ENCODE results near the gene ACOX3. TPM values are rescaled to one million over a fixed set of nuclear protein-coding genes. Genes with fewer than 3 reads are reported as not detected.

ACOX3 gene
- total RNA-seq, 1 donor from 2014 or later: 21.6 TPM

DNA sequence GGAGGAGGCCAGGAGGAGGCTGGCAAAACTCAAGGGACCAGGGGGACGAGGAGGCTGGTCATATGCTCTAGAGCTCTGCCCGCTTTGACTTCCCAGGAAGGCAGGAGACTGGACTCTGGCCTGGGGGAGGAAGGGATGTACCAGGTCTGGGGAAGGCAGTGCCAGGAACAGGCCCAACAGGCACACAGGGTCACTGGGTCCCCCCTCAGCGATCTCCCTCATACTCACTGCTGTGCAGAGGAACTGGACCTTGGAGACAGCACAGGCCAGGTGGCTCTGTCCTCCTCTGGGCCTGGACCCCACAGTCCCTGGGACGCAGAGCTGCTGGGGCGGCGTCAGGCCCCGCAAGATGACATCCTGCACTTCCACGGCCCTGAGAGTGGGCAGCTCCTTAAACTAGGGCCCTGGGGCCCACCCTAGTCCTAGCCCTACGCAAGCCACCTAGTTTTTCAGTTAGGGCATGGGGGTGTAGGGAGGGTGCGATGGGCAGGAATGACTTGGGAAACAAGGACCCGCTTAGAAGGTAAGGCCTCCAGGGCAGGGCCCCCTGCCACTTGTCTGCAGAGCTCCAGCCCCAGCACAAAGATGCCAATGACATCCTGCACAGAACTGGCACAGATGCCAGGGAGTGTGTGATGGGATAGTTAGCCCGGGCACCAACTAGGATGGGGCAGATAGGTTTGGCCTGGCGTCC, 111.5 kb downstream of the ACOX3 start:
- Histone ChIP-seq H3K27me3 (no peaks in the 10 kb centered on the region), H3K4me1 (peaks cover 4% of the 10 kb centered on the region), H3K9me3 (peaks cover 6% of the 10 kb centered on the region), H3K4me3 (no peak overlapping the region), H3K36me3 (no peaks in the 10 kb centered on the region), H3K27ac (no peak overlapping the region)
- peak; percentile 51 for DNase-seq
- TF ChIP-seq, protein P1, sequence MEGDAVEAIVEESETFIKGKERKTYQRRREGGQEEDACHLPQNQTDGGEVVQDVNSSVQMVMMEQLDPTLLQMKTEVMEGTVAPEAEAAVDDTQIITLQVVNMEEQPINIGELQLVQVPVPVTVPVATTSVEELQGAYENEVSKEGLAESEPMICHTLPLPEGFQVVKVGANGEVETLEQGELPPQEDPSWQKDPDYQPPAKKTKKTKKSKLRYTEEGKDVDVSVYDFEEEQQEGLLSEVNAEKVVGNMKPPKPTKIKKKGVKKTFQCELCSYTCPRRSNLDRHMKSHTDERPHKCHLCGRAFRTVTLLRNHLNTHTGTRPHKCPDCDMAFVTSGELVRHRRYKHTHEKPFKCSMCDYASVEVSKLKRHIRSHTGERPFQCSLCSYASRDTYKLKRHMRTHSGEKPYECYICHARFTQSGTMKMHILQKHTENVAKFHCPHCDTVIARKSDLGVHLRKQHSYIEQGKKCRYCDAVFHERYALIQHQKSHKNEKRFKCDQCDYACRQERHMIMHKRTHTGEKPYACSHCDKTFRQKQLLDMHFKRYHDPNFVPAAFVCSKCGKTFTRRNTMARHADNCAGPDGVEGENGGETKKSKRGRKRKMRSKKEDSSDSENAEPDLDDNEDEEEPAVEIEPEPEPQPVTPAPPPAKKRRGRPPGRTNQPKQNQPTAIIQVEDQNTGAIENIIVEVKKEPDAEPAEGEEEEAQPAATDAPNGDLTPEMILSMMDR (IDR thresholded peaks at IDR 0.05): no peak
- ATAC-seq: no peak
- intact Hi-C loops (cut with DNase I): no loop called here

DNA sequence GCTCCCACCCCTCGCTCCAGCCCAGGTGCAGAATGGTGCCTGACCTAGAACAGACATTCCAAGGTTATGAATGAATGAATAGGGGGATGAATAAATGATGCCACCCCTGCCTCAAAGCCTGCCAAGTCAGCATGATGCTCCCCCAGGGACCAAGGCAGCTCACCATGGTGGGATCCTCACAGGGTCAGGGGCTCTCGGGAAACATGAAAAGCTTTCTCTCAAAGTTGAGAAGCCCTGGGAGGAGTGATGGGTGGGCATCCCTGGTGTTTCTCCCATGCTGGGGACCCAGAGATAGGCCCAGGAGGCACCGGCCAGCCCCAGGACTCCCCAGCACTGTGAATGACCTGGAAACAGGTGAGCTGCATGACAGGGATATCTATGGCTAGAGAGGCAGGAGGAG, 112.1 kb downstream of the ACOX3 start:
- DNase-seq (peak; percentile 41), ATAC-seq (no peak)
- no peaks in the 10 kb centered on the region for H3K27me3 ChIP-seq
- intact Hi-C loops (cut with DNase I): no loop called here
- H3K4me3 ChIP-seq: no peak overlapping the region
- H3K9me3 ChIP-seq: peaks cover 6% of the 10 kb centered on the region
- no peaks in the 10 kb centered on the region for H3K36me3 ChIP-seq
- TF ChIP-seq, protein P1 (IDR thresholded peaks at IDR 0.05): no peak
- no peak overlapping the region for H3K27ac ChIP-seq
- peaks cover 4% of the 10 kb centered on the region for H3K4me1 ChIP-seq

DNA sequence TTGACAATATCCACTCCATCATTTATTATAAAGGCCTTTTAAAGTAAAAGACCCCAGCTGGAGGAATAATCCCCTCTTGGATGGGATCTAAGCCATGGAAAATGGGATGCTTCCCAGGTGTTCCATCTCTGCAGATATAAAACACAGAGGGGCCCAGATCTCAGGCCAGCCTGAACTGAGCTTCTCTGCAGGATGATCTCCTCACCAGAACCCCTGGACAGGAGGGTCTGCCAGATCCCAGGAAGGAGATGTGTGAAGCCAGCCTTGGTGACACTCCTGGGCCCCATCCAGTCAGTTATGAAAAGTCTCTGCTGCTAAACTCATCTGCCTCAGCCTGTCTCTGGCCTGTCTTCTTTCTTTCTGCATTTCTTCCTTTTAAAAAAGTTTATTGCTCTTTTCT, 114.3 kb downstream of the ACOX3 start:
- Histone ChIP-seq H3K36me3 (no peaks in the 10 kb centered on the region), H3K4me1 (peaks cover 4% of the 10 kb centered on the region), H3K4me3 (no peak overlapping the region), H3K27ac (no peak overlapping the region), H3K27me3 (no peaks in the 10 kb centered on the region), H3K9me3 (peaks cover 6% of the 10 kb centered on the region)
- intact Hi-C loops (cut with DNase I): no loop called here
- DNase-seq: no peak
- ATAC-seq: no peak
- TF ChIP-seq, protein P1 (IDR thresholded peaks at IDR 0.05): no peak

DNA sequence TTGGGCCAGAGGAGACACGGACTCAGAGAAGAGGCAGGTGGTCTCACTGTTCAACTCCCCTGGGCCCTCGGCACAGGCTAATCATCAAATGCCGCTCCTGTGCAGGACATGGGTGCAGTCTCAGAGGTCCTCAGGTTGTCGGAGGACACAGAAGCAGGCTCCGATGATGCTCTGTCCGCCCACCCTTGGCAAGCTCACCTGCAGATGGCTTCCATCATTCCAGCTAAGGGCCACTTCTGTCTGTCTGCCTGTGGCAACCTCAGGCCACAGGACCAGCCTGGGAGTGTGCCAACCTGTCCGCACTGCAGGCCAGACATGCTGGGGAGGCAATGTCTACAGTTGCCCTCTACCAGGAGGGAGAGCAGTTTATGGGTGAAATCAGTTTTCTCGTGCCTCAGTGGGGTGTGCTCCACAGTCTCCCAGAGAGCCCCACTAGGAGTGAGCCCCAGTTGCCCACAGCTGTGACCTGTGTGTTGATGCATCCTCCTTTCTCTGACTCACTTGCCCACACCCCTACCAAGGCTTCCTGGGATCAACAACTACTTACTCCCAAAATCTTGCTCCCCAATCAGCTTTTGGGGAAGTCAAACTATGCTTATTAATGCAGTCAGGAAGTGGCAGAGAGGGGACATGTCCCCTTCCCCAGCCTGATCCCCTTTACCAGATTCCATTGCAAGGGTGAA, 115.1 kb downstream of the ACOX3 start:
- ATAC-seq (no peak), DNase-seq (peak; percentile 21)
- Histone ChIP-seq H3K27me3 (no peaks in the 10 kb centered on the region), H3K4me1 (peaks cover 3% of the 10 kb centered on the region), H3K4me3 (no peak overlapping the region), H3K9me3 (peaks cover 6% of the 10 kb centered on the region), H3K27ac (no peak overlapping the region), H3K36me3 (no peaks in the 10 kb centered on the region)
- TF ChIP-seq, protein P1 (IDR thresholded peaks at IDR 0.05): no peak
- intact Hi-C loops (cut with DNase I): no loop called here

DNA sequence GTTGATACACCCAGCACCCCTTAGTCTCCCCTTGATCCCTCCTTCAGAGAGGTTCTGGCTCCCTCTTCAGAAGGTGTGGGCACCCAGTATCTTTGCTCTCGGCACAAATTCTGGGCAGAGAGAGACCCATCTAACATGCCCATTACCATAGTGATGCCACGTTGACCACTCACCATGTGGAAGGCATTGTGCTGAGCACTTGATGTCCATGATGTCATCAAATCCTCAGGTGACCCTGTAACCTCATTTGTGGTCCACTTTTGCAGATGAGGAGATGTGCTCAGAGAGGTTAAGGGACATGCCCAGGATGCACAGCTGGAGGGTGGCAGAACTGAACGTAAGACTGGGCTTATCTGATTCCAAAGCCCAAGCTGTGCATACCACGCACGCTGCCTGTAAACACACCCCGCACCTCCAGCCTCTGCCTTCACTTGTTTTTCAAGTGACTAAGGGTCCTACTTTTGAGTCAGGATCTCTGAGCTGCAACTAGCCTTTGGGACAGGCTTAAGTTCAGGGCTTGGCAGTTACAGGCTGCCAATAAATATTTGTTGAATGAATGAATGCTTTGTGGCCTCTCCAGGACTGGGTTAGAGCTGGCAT, 115.8 kb downstream of the ACOX3 start:
- peaks cover 8% of the 10 kb centered on the region for H3K4me1 ChIP-seq
- no peaks in the 10 kb centered on the region for H3K36me3 ChIP-seq
- ATAC-seq: no peak
- peak; percentile 5 for DNase-seq
- H3K27me3 ChIP-seq: no peaks in the 10 kb centered on the region
- intact Hi-C loops (cut with DNase I): no loop called here
- H3K9me3 ChIP-seq: peaks cover 6% of the 10 kb centered on the region
- H3K27ac ChIP-seq: no peak overlapping the region
- H3K4me3 ChIP-seq: no peak overlapping the region
- TF ChIP-seq, protein P1 (IDR thresholded peaks at IDR 0.05): no peak

Data from upper lobe of right lung (tissue), 1 donor.